ENCODE measurements around the gene NEK6. TPM values are rescaled to one million over a fixed set of nuclear protein-coding genes. Genes with fewer than 3 reads are reported as not detected.

NEK6 gene
- total and polyA plus RNA-seq, 2 of the 8 experiments (the other 6 are each of a cell fraction or from before 2014, with no cell fraction given) = 17.7 to 19.7 TPM

DNA sequence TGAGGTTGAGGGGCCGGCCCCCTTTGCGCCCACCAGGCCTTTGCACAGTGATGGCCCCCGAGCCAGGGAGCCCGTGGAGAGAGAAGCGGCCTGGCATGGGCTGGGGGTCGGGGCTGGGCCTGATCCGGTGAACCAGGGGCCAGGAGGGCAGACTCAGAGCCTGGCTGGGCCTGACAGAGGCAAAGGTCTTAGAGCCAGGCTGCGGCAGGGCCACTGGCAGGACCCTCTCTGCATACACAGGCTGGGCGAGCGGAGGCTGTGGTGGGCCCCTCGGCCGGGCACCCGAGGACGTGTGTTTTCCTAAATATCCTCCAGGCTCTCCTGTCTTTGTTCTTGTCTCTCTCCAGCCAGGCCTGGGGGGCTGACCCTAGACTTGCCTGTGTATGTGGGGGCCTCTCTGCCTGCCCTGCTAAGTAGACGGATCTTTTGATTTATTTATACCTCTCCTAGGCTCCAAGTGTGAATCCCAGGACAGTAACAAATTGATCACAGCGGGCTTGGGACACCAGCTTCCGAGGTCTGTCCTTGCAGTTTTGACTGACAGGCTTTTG is 933 bp downstream of the NEK6 start:
- POLR2A ChIA-PET (ENCODE audit: partially characterized antibody) = interaction anchor here (1.0 to 1.6 kb wide), 3 partner anchors 17 to 147 kb away, joined by 3 to 5 read pairs (median 4); no protein-coding TSS in a partner anchor
- Histone ChIP-seq H4K5ac (ENCODE audit: insufficient read length, low read depth, low read length) (no peak overlapping the region), H4K8ac (ENCODE audit: extremely low read depth, insufficient read depth, low read length) (no peak overlapping the region), H3K9ac (replicated peaks in 1 of 4; ENCODE audit: extremely low read depth in 1 of 4, low read depth in 3 of 4, low read length in 3 of 4) (peak overlapping the region in 3 of 4 experiments; percentile 8 to 38 (median 29); a peak in 5 of 7 replicates), H3K4ac (replicated peaks; ENCODE audit: insufficient read length, low read depth, low read length) (peak overlapping the region; percentile 49), H3K27ac (ENCODE audit: low read depth, low read length) (no peak overlapping the region), H3K4me2 (ENCODE audit: insufficient read depth in 1 of 2, low read depth in 2 of 2, low read length in 2 of 2) (peak overlapping the region; percentile 71 to 99), H3K14ac (ENCODE audit: insufficient read length) (no peak overlapping the region), H2BK12ac (ENCODE audit: low read depth, low read length) (peak overlapping the region; percentile 97; the same call in 1 of the 2 replicates), H2BK5ac (ENCODE audit: low read depth, low read length) (peak overlapping the region; percentile 52; the same call in 1 of the 2 replicates), H3K4me1 (replicated peaks in 1 of 4; ENCODE audit: control insufficient read depth in 3 of 4, insufficient read depth in 4 of 4, low read length in 3 of 4) (peaks cover 9 to 22% (median 14%) of the 10 kb centered on the region in 4 experiments; a peak in 6 of 7 replicates), H2BK120ac (replicated peaks; ENCODE audit: low read depth, low read length) (no peak overlapping the region), H3K27me3 (replicated peaks in 1 of 4; ENCODE audit: control insufficient read depth in 3 of 4, extremely low read depth in 1 of 4, insufficient read depth in 3 of 4, low read length in 3 of 4) (no peaks in the 10 kb centered on the region; a peak in 2 of 7 replicates), H3K36me3 (ENCODE audit: control insufficient read depth in 2 of 4, insufficient read depth in 4 of 4, low read length in 3 of 4) (no peaks in the 10 kb centered on the region), H4K20me1 (replicated peaks in 1 of 2; ENCODE audit: control insufficient read depth in 1 of 2, insufficient read depth in 2 of 2, low read length in 2 of 2) (no peaks in the 10 kb centered on the region), H2AFZ (ENCODE audit: low read length) (peak overlapping the region; percentile 79; the same call in 1 of the 2 replicates), H3K79me1 (ENCODE audit: low read depth, low read length) (peaks cover 3% of the 10 kb centered on the region), H3K9me3 (ENCODE audit: insufficient read depth in 2 of 2, low read depth in 1 of 2, low read length in 1 of 2) (no peaks in the 10 kb centered on the region), H4K91ac (replicated peaks; ENCODE audit: insufficient read length, low read length) (no peak overlapping the region), H2AK5ac (ENCODE audit: low read depth, low read length) (no peak overlapping the region), H3K79me2 (ENCODE audit: control insufficient read depth in 1 of 2, insufficient read depth in 2 of 2, low read length in 2 of 2) (peaks cover 0 to 10% of the 10 kb centered on the region in 2 experiments; a peak in 2 of 4 replicates), H2BK20ac (ENCODE audit: low read length) (no peak overlapping the region), H3K23ac (ENCODE audit: insufficient read length) (no peak overlapping the region), H3K4me3 (ENCODE audit: extremely low read depth in 1 of 4, insufficient read depth in 2 of 4, low read depth in 3 of 4, low read length in 4 of 4) (peak overlapping the region; percentile 66 to 77 (median 71)), H2BK15ac (ENCODE audit: low read length) (no peak overlapping the region), H3K18ac (ENCODE audit: extremely low read depth, low read length) (peak overlapping the region; percentile 87), H3K23me2 (ENCODE audit: low read depth, low read length) (peaks cover 10% of the 10 kb centered on the region), H3K56ac (replicated peaks; ENCODE audit: insufficient read length, low read depth, low read length) (no peak overlapping the region)
- TF ChIP-seq TBP (IDR thresholded peaks at IDR 0.05; ENCODE audit: low read depth, low read length) (peak; percentile 16; the same call in 1 of the 2 replicates), GABPA (IDR thresholded peaks at IDR 0.05; ENCODE audit: borderline replicate concordance, insufficient read depth, low read length) (peak; percentile 68; the same call in 1 of the 2 replicates), TCF12 (IDR thresholded peaks at IDR 0.05; ENCODE audit: low read depth, low read length) (no peak)
- peak in 1 of 2 experiments; percentile 64 for DNase-seq (ENCODE audit: low read depth in 1 of 2, low spot score in 2 of 2)
- 24% methylated on average over 16 of the region's 17 CpGs; no CpG with 5 or more reads in 1 of the 2 experiments for WGBS, 2 experiments (ENCODE audit: extremely low coverage in 1 of 2, insufficient coverage in 1 of 2, insufficient read length in 1 of 2, insufficient replicate concordance in 2 of 2, low coverage in 1 of 2, low lambda C conversion rate in 2 of 2, missing lambda C conversion rate in 1 of 2)
- CTCF ChIA-PET (ENCODE audit: partially characterized antibody) = interaction anchor here (0.6 to 1.2 kb wide), 3 partner anchors 9 to 362 kb away, joined by 3 read pairs; no protein-coding TSS in a partner anchor
- no peak for FAIRE-seq

All from H1 (cell line).